HG02870 (cell line): Measurements from ENCODE around the gene OR5H2.

Source experiments
- ATAC-seq: cut with Tn5 transposase; IDR thresholded peaks from one replicate; pipeline ENCODE4 v1.9.1; 2021; ENCODE audit warnings: mild to moderate bottlenecking, moderate library complexity; ENCODE audit not compliant: unreplicated experiment

The OR5H2 gene

DNA sequence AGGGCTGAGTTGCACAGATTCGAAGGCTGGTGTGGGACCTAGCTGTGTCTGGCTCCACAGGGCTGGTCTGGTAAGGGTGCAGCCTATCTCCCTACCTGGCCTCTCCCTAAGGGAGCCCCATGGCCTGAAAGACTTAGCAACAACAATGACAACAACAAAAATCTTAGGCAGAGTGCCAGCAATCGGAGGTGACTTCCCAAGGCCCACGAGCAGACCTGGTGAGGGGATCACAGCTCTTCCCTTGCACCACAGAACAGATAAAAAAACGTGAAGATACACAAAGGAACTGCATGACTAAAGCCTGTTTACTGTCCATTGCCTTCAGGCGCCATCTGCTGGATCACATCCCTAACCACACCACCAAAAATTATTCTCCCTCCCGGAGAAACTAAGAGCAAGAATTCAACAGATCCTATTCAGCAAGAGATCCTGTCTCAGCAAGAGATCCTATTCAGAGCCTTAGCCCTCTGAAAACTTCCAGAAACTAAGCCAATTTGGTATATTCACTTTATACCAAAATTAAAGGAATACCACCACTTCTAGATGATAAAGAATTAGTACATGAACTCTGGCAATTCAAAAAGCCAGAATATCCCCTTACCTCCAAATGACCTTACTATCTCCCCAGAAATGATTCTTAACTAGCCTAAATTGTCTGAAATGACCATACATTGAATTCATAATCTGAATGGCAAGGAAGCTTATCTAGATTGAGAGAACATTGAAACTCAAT lies 47.3 kb downstream of the OR5H2 start:
- peak; percentile 42 for ATAC-seq

DNA sequence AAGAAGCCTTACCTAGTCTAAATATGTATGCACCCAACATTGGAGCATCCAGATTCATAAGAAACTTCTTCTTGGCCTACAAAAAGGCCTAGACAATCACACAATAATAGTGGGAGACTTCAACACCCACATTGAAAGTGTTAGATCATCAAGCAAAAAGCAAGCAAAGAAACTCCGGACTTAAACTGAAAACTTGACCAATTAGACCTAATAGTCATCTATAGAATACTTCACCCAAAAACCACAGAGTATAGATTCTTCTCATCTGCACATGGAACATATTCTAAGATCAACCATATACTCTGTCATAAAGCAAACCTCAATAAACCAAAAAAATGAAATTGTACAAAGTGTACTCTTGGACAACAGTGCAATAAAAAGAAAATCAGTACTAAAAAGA lies 49.0 kb downstream of the OR5H2 start:
- peak; percentile 65 for ATAC-seq
